H1 (cell line): Measurements from ENCODE around the gene LRP1. TPM values are rescaled to one million over a fixed set of nuclear protein-coding genes. Genes with fewer than 3 reads are reported as not detected.

ENCODE experiments used
- CTCF ChIA-PET: fragments of 300-600 bp; sonication (Branson Sonifier 250); formaldehyde crosslinking; loops from one replicate; lab custom pipeline; 2021; ENCODE audit not compliant: partially characterized antibody; lab: Charles Lee
- POLR2A ChIA-PET: fragments of 300-600 bp; sonication (Branson Sonifier 250); formaldehyde crosslinking; loops from one replicate; lab custom pipeline; 2021; ENCODE audit warnings: inconsistent platforms; ENCODE audit not compliant: partially characterized antibody; lab: Charles Lee
- DNase-seq, 2 experiments: peaks; one replicate each; pipeline versions ENCODE4 v3.0.0 to v3.0.0-alpha.2; 2010 to 2022; ENCODE audit warnings: low spot score in 2 of 2, low read depth in 1 of 2, mixed read lengths in 1 of 2
- FAIRE-seq: peaks from 2 replicates; lab custom pipeline; 2011; peaks lifted over from hg19 to GRCh38; lab: Jason Lieb, UNC
- H2AFZ ChIP-seq: 2 replicates; pipeline ENCODE4 v1.8.1; 2012; ENCODE audit warnings: low read length, inconsistent platforms
- H2AK5ac ChIP-seq: 2 replicates; pipeline ENCODE4 v1.6.1; 2013; ENCODE audit warnings: low read depth, low read length
- H2BK120ac ChIP-seq: replicated peaks from 2 replicates; pipeline ENCODE3; 2013; ENCODE audit warnings: low read depth, low read length, inconsistent platforms
- H2BK12ac ChIP-seq: 2 replicates; pipeline ENCODE4 v1.6.1; 2013; ENCODE audit warnings: low read depth, low read length
- H2BK15ac ChIP-seq: 2 replicates; pipeline ENCODE4 v1.6.1; 2013; ENCODE audit warnings: low read length
- H2BK20ac ChIP-seq: 2 replicates; pipeline ENCODE4 v1.6.1; 2013; ENCODE audit warnings: low read length
- H2BK5ac ChIP-seq: 2 replicates; pipeline ENCODE4 v1.6.1; 2013; ENCODE audit warnings: low read depth, low read length
- H3K14ac ChIP-seq: 2 replicates; pipeline ENCODE4 v1.6.1; 2013; ENCODE audit warnings: inconsistent platforms; ENCODE audit not compliant: insufficient read length
- H3K18ac ChIP-seq: 2 replicates; pipeline ENCODE4 v1.6.1; 2013; ENCODE audit warnings: low read length; ENCODE audit errors: extremely low read depth
- H3K23ac ChIP-seq: 2 replicates; pipeline ENCODE4 v1.6.1; 2013; ENCODE audit warnings: inconsistent platforms; ENCODE audit not compliant: insufficient read length
- H3K23me2 ChIP-seq: 2 replicates; pipeline ENCODE4 v1.6.1; 2013; ENCODE audit warnings: low read depth, low read length
- H3K27ac ChIP-seq: 2 replicates; pipeline ENCODE4 v1.6.1; 2011; ENCODE audit warnings: low read depth, low read length, inconsistent platforms
- H3K27me3 ChIP-seq, 4 experiments: replicated peaks in 1 of 4; 1 replicate in 1 of 4; 2 replicates in 3 of 4; pipeline versions ENCODE4 v1.6.1 to v1.8.1; 2011 to 2013; ENCODE audit warnings: low read length in 3 of 4, mild to moderate bottlenecking in 3 of 4, inconsistent platforms in 2 of 4, mixed read lengths in 2 of 4, moderate library complexity in 1 of 4; ENCODE audit not compliant: control insufficient read depth in 3 of 4, insufficient read depth in 3 of 4; ENCODE audit errors: extremely low read depth in 1 of 4
- H3K36me3 ChIP-seq, 4 experiments: 2 replicates each; pipeline versions ENCODE4 v1.6.1 to v1.8.1; 2011 to 2013; ENCODE audit warnings: mild to moderate bottlenecking in 4 of 4, low read length in 3 of 4, moderate library complexity in 2 of 4, control low read depth in 1 of 4, inconsistent platforms in 1 of 4; ENCODE audit not compliant: insufficient read depth in 4 of 4, control insufficient read depth in 2 of 4
- H3K4ac ChIP-seq: replicated peaks from 2 replicates; pipeline ENCODE3; 2013; ENCODE audit warnings: low read length, low read depth, mixed read lengths, inconsistent platforms; ENCODE audit not compliant: insufficient read length
- H3K4me1 ChIP-seq, 4 experiments: replicated peaks in 1 of 4; 1 replicate in 1 of 4; 2 replicates in 3 of 4; pipeline versions ENCODE4 v1.6.1 to v1.8.1; 2011 to 2013; ENCODE audit warnings: low read length in 3 of 4, inconsistent platforms in 2 of 4, mixed read lengths in 1 of 4; ENCODE audit not compliant: insufficient read depth in 4 of 4, control insufficient read depth in 3 of 4
- H3K4me2 ChIP-seq, 2 experiments: 2 replicates each; pipeline versions ENCODE4 v1.6.1 to v1.8.1; 2011 to 2013; ENCODE audit warnings: low read depth in 2 of 2, low read length in 2 of 2, control low read depth in 1 of 2, inconsistent platforms in 1 of 2, mild to moderate bottlenecking in 1 of 2; ENCODE audit not compliant: insufficient read depth in 1 of 2
- H3K4me3 ChIP-seq, 4 experiments: fragments of 200-600, 300-600 bp in 1 of 4; sonication (generic), shearing (Covaris generic), sonication (Bioruptor Twin) in 1 of 4; 2 replicates each; pipeline versions ENCODE4 v1.5.1 to v1.8.1; 2011 to 2016; ENCODE audit warnings: low read length in 4 of 4, low read depth in 3 of 4, control low read depth in 2 of 4, inconsistent platforms in 2 of 4, mild to moderate bottlenecking in 2 of 4, mixed read lengths in 1 of 4, moderate library complexity in 1 of 4; ENCODE audit not compliant: insufficient read depth in 2 of 4; ENCODE audit errors: extremely low read depth in 1 of 4
- H3K56ac ChIP-seq: replicated peaks from 2 replicates; pipeline ENCODE3; 2013; ENCODE audit warnings: low read depth, mild to moderate bottlenecking, mixed read lengths, low read length, inconsistent platforms; ENCODE audit not compliant: insufficient read length
- H3K79me1 ChIP-seq: 2 replicates; pipeline ENCODE4 v1.6.1; 2013; ENCODE audit warnings: low read depth, low read length, control low read depth
- H3K79me2 ChIP-seq, 2 experiments: 2 replicates each; pipeline versions ENCODE4 v1.6.1 to v1.8.1; 2012 to 2013; ENCODE audit warnings: low read length in 2 of 2, mild to moderate bottlenecking in 2 of 2, inconsistent platforms in 1 of 2; ENCODE audit not compliant: insufficient read depth in 2 of 2, control insufficient read depth in 1 of 2
- H3K9ac ChIP-seq, 4 experiments: replicated peaks in 1 of 4; 1 replicate in 1 of 4; 2 replicates in 3 of 4; pipeline versions ENCODE4 v1.6.1 to v1.8.1; 2011 to 2013; ENCODE audit warnings: low read depth in 3 of 4, low read length in 3 of 4, control low read depth in 2 of 4, mild to moderate bottlenecking in 2 of 4, moderate library complexity in 2 of 4, inconsistent platforms in 1 of 4; ENCODE audit errors: extremely low read depth in 1 of 4
- H3K9me3 ChIP-seq, 2 experiments: 2 replicates each; pipeline versions ENCODE4 v1.6.1 to v1.8.1; 2012 to 2013; ENCODE audit warnings: mild to moderate bottlenecking in 2 of 2, moderate library complexity in 2 of 2, control low read depth in 1 of 2, inconsistent platforms in 1 of 2, low read depth in 1 of 2, low read length in 1 of 2, mixed read lengths in 1 of 2; ENCODE audit not compliant: insufficient read depth in 2 of 2
- H4K20me1 ChIP-seq, 2 experiments: replicated peaks in 1 of 2; 2 replicates each; pipeline versions ENCODE3 to v1.8.1; 2011 to 2013; ENCODE audit warnings: inconsistent platforms in 2 of 2, low read length in 2 of 2, mild to moderate bottlenecking in 1 of 2; ENCODE audit not compliant: insufficient read depth in 2 of 2, control insufficient read depth in 1 of 2
- H4K5ac ChIP-seq: 2 replicates; pipeline ENCODE4 v1.6.1; 2013; ENCODE audit warnings: low read length, low read depth, mixed read lengths, inconsistent platforms; ENCODE audit not compliant: insufficient read length
- H4K8ac ChIP-seq: 2 replicates; pipeline ENCODE4 v1.8.0; 2013; ENCODE audit warnings: mild to moderate bottlenecking, moderate library complexity, low read length, inconsistent platforms; ENCODE audit not compliant: insufficient read depth; ENCODE audit errors: extremely low read depth
- H4K91ac ChIP-seq: replicated peaks from 2 replicates; pipeline ENCODE3; 2013; ENCODE audit warnings: low read length, mixed read lengths, inconsistent platforms; ENCODE audit not compliant: insufficient read length
- ATF2 ChIP-seq: IDR thresholded peaks from 2 replicates; pipeline ENCODE4 v1.6.1; 2012; ENCODE audit warnings: low read length, inconsistent platforms
- BRCA1 ChIP-seq: IDR thresholded peaks from 2 replicates; pipeline ENCODE4 v1.6.1; 2012; ENCODE audit warnings: low read depth, low read length, improper control_type of control experiment
- CREB1 ChIP-seq: IDR thresholded peaks from 2 replicates; pipeline ENCODE4 v1.6.1; 2012; ENCODE audit warnings: inconsistent platforms
- HDAC2 ChIP-seq, 2 experiments: fragments of 300-600 bp in 1 of 2; sonication (generic) in 1 of 2; IDR thresholded peaks; 2 replicates each; pipeline ENCODE4 v1.6.1; 2011 to 2012; ENCODE audit warnings: low read depth in 2 of 2, low read length in 2 of 2, mild to moderate bottlenecking in 2 of 2, moderate library complexity in 2 of 2, borderline replicate concordance in 1 of 2, inconsistent platforms in 1 of 2
- KDM1A ChIP-seq: fragments of 200-600, 300-600 bp; sonication (generic); IDR thresholded peaks from 2 replicates; pipeline ENCODE4 v1.7.1; 2016; ENCODE audit warnings: mild to moderate bottlenecking, low read length, borderline replicate concordance
- PHF8 ChIP-seq: fragments of 200-600 bp; sonication (generic); conservative IDR thresholded peaks from 2 replicates; pipeline ENCODE4 v1.7.1; 2012; ENCODE audit warnings: low read depth, mild to moderate bottlenecking, inconsistent platforms, low read length, moderate library complexity
- RAD21 ChIP-seq, 2 experiments: IDR thresholded peaks in 1 of 2; conservative IDR thresholded peaks in 1 of 2; 2 replicates each; pipeline ENCODE4 v1.6.1; 2011; ENCODE audit warnings: low read depth in 2 of 2, low read length in 2 of 2, improper control_type of control experiment in 1 of 2, inconsistent platforms in 1 of 2, mild to moderate bottlenecking in 1 of 2, moderate library complexity in 1 of 2
- SIRT6 ChIP-seq: IDR thresholded peaks from one replicate; pipeline ENCODE4 v1.7.1; 2012; ENCODE audit warnings: low read length, inconsistent platforms
- SP1 ChIP-seq: IDR thresholded peaks from 2 replicates; pipeline ENCODE4 v1.6.1; 2011; ENCODE audit warnings: low read depth, low read length
- TAF1 ChIP-seq: IDR thresholded peaks from 2 replicates; pipeline ENCODE4 v1.6.1; 2011; ENCODE audit warnings: mild to moderate bottlenecking, low read depth, low read length
- WGBS, 2 experiments: shearing (Covaris generic) in 1 of 2; methylation state at CpG; one replicate each; pipeline versions ENCODE4 v1.1.6 to v1.1.7; 2013 to 2015; ENCODE audit warnings: low lambda C conversion rate in 2 of 2, mixed read lengths in 2 of 2, inconsistent platforms in 1 of 2, low coverage in 1 of 2, missing lambda C conversion rate in 1 of 2; ENCODE audit not compliant: insufficient replicate concordance in 2 of 2, insufficient coverage in 1 of 2, insufficient read length in 1 of 2; ENCODE audit errors: extremely low coverage in 1 of 2, missing lambda C conversion rate in 1 of 2; 5-methylcytosine and 5-hydroxymethylcytosine counted together
- polyA plus RNA-seq, 7 experiments: library from polyadenylated mRNA; depleted of rRNA in 3 of 7; stranded (reverse) in 5 of 7; unstranded in 2 of 7; fragments of >200 nt in 5 of 7; fragments of 200-250 nt in 2 of 7; gene quantifications; 1 replicate in 5 of 7; 2 replicates in 1 of 7; 4 replicates in 1 of 7; pipeline versions ENCODE4 v1.2.1 to v1.2.3, GENCODE V29; 2011 to 2013; ENCODE audit warnings: missing spikeins in 2 of 7, mixed read lengths in 2 of 7
- total RNA-seq: library from RNA; stranded (reverse); fragmentation: NEBNext Ultra II Directional; extraction: Animal tissue kit (Norgen Biotek cat#: 25700); gene quantifications from 2 replicates; pipeline ENCODE4 v1.2.1, GENCODE V29; 2021

Gene LRP1
- total and polyA plus RNA-seq, 2 of the 8 experiments (the other 6 are each of a cell fraction or from before 2014, with no cell fraction given): 35.3 to 92.5 TPM

GRCh38 chr12:57169046-57169795, 40.9 kb downstream of the LRP1 start:
- CTCF ChIA-PET: interaction anchor here (1.4 to 21.9 kb wide), 8 partner anchors 12 to 57 kb away, joined by 3 to 389 read pairs (median 6); partner anchors contain the start of gene LRP1
- no peak overlapping the region for H2BK20ac ChIP-seq
- no peaks in the 10 kb centered on the region; the same call in 1 of the 2 replicates for H3K79me1 ChIP-seq
- H4K20me1 ChIP-seq: peaks cover 0 to 6% of the 10 kb centered on the region in 2 experiments
- no peak overlapping the region for H2BK5ac ChIP-seq
- H2BK120ac ChIP-seq: no peak overlapping the region
- H3K4ac ChIP-seq: no peak overlapping the region
- no peaks in the 10 kb centered on the region for H3K27me3 ChIP-seq
- no peak overlapping the region for H3K23ac ChIP-seq
- no peaks in the 10 kb centered on the region for H3K79me2 ChIP-seq
- WGBS, 2 experiments: 95% methylated on average over 22 of the region's 23 CpGs; no CpG with 5 or more reads in 1 of the 2 experiments
- H3K4me2 ChIP-seq: no peak overlapping the region
- H4K91ac ChIP-seq: no peak overlapping the region
- H3K14ac ChIP-seq: no peak overlapping the region
- no peak for FAIRE-seq
- peaks cover 33 to 73% (median 55%) of the 10 kb centered on the region in 4 experiments for H3K36me3 ChIP-seq
- H2AFZ ChIP-seq: no peak overlapping the region
- no peak overlapping the region for H2AK5ac ChIP-seq
- no peak overlapping the region for H3K18ac ChIP-seq
- POLR2A ChIA-PET: interaction anchor here (0.9 to 9.9 kb wide), 12 partner anchors 8 to 39 kb away, joined by 3 to 91 read pairs (median 5); no protein-coding TSS in a partner anchor
- H4K8ac ChIP-seq: no peak overlapping the region; the same call in 1 of the 2 replicates
- no peak overlapping the region for H4K5ac ChIP-seq
- H2BK12ac ChIP-seq: no peak overlapping the region
- no peak overlapping the region for H2BK15ac ChIP-seq
- no peaks in the 10 kb centered on the region for H3K4me1 ChIP-seq
- H3K9ac ChIP-seq: no peak overlapping the region
- no peak for DNase-seq
- H3K9me3 ChIP-seq: no peaks in the 10 kb centered on the region
- H3K4me3 ChIP-seq: no peak overlapping the region
- H3K27ac ChIP-seq: no peak overlapping the region
- H3K56ac ChIP-seq: no peak overlapping the region
- no peaks in the 10 kb centered on the region; the same call in 1 of the 2 replicates for H3K23me2 ChIP-seq
- no peak for TF ChIP-seq SP1
- TF ChIP-seq CREB1: no peak
- no peak for TF ChIP-seq HDAC2 (IDR thresholded peaks at IDR 0.05; ENCODE audit: borderline replicate concordance in 1 of 2, low read depth in 2 of 2, low read length in 2 of 2)
- no peak for TF ChIP-seq TAF1
- no peak for TF ChIP-seq SIRT6
- TF ChIP-seq BRCA1: no peak
- no peak for TF ChIP-seq KDM1A
- no peak for TF ChIP-seq ATF2
- TF ChIP-seq RAD21 (IDR thresholded peaks at IDR 0.05 in 1 of 2, conservative IDR thresholded peaks at IDR 0.05 in 1 of 2; ENCODE audit: low read depth in 2 of 2, low read length in 2 of 2): no peak
- no peak for TF ChIP-seq PHF8
